GM10266 (cell line): ENCODE data around the gene KIAA1549.

ENCODE experiments used
- DNase-seq: peaks from one replicate; pipeline ENCODE4 v3.0.0; 2012; ENCODE audit errors: extremely low spot score
- TF ChIP-seq, protein P1 (sequence below): IDR thresholded peaks from 2 replicates; pipeline ENCODE4 v1.5.1; 2012; ENCODE audit warnings: mild to moderate bottlenecking, low read depth; ENCODE audit not compliant: control insufficient read depth, insufficient read depth; ENCODE audit errors: missing control alignments

KIAA1549 gene

DNA sequence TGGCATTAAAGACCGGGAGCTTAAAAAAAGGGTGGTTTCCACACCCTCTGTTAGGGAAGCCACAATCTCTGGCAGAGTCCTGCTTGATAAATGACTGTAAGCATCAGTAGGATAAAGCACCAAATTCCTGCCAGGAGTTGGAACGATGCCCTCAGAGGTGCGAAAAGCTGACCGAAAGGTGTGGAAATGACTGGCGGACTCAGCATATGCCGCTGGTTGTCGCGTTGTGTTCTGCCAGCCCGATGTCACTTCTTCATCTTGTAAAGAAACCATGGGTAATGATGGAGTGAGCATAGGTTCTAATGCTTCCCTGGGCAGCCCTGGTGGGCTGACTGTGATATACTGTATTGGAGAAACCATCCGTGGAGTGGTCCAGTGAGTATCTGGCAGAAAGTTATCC is 62.4 kb downstream of the KIAA1549 start:
- DNase-seq = no peak
- TF ChIP-seq, protein P1, sequence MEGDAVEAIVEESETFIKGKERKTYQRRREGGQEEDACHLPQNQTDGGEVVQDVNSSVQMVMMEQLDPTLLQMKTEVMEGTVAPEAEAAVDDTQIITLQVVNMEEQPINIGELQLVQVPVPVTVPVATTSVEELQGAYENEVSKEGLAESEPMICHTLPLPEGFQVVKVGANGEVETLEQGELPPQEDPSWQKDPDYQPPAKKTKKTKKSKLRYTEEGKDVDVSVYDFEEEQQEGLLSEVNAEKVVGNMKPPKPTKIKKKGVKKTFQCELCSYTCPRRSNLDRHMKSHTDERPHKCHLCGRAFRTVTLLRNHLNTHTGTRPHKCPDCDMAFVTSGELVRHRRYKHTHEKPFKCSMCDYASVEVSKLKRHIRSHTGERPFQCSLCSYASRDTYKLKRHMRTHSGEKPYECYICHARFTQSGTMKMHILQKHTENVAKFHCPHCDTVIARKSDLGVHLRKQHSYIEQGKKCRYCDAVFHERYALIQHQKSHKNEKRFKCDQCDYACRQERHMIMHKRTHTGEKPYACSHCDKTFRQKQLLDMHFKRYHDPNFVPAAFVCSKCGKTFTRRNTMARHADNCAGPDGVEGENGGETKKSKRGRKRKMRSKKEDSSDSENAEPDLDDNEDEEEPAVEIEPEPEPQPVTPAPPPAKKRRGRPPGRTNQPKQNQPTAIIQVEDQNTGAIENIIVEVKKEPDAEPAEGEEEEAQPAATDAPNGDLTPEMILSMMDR = no peak

DNA sequence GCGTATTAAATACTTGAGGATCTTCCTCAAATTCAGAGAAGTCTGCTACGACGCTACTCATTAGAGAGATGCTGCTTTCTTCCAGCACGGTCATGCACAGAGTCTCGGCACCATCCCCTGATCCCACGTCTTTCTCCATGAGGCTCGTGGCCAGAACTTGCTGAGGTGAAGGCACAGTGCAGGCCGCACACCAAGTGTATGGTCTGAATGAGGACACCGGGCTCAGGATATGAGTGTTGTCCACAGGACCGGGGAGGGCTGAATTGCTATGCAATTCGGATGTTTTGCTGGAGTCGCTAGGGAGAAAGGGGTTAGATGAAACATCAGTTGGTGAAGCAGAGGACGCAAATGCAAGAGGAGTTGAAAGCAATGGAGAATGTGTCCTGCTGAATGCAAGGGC is 63.0 kb downstream of the KIAA1549 start:
- TF ChIP-seq, protein P1 = no peak
- DNase-seq = no peak

DNA sequence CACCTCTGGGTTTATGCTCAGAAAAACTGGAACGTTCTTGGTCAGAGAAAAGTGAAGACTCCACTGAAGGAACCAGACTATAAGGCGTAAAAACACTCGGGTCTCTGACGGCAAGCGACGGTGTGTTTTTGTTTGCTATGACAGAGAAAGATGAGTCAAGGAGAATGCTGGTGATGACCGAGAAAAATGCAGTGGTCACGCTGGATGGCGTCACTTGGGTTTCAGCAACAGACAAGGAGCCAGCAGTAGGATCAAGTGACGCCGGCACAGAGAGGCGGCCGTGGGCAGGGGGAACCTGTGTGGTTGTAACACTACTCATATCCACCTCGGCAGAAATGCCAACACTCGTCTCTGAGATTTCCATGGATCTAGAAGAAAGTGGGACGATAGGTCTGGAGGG is 63.4 kb downstream of the KIAA1549 start:
- TF ChIP-seq, protein P1 = no peak
- DNase-seq = no peak

DNA sequence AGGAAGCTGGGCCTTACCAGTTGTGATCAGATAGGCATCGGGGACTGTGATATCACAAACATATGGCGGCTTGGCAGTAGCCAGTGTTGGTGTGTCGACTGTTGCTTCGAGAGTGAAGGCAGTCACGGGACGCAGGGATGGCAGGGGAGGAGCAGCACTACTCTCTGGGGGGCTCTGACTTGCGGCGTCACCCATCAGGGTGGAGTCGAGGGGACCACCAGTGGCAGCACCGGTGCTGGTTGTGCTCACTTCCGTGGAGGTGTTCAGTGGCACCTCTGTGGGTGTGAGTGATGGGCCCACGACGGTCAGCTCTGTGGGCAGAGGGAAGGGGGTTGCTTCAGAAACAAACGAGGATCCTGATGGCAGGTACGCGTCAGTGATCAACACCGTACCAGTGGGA is 64.5 kb downstream of the KIAA1549 start:
- no peak for DNase-seq
- TF ChIP-seq, protein P1 = no peak

DNA sequence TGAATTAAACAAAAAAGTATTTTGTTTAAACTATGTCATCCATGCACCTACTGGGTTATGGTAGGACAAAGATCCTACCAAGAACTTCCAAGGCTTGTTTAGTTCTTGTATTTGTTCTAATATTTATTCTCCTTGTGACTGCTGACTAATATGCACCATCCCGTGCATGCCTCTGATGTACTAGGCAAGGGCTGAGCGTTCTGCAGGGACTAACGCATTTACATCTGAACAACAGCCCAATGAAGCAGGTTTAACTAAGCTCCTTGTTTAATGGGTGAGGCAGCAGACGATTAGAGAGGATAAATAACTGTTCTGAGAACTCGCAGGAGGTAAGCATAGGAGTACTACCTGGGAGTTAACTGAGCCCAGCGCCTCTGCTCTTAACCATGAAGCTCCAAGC is 64.9 kb downstream of the KIAA1549 start:
- TF ChIP-seq, protein P1 = no peak
- DNase-seq = no peak

DNA sequence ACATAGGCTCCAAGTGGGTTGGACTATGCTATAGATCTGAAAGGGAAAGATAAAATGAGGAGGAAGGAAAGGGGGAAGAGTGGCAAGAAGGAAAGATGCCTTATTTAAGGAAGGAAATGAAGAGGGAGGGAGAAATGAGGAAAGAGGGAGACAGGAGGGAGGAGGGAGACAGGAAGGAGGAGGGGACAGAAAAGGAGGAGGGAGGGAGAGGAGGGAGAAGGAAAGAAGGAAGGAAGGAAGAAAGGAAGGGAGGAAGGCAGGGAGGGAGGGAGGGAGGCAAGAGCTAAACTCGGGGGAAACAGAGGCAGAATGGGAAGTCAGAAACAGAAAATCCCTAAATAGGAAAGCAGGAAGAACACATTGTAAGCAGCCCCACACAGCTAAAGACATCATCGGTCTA is 67.4 kb downstream of the KIAA1549 start:
- DNase-seq = no peak
- TF ChIP-seq, protein P1 = no peak

DNA sequence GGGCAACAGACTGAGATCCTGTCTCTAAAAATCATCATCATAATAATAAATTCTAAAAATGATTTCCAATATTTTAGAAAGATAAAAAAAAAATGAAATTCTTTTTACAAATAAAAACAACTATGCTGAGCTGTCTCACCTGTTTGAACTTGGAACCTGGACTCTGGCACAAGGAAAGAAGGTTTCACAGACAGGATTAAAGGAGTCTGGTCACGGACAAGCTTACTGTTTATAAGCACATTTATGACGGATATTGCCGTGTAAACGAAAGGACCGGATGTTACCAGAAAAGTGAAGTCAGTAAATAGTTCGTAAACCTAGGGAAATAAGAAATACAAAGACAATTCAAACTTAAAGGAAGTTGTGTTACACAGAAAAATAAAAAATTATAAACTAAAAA is 70.2 kb downstream of the KIAA1549 start:
- TF ChIP-seq, protein P1 = no peak

More for the DNA sequence above, 70.2 kb downstream of the KIAA1549 start:
- no peak for DNase-seq
